Pancreas (tissue), 10 donors: ENCODE data around the gene SETDB1. TPM values are rescaled to one million over a fixed set of nuclear protein-coding genes. Genes with fewer than 3 reads are reported as not detected.

Experiments
- ATAC-seq, 4 donors: fragments of 200-7000 bp; cut with Tn5 transposase; one replicate each; pipeline versions ENCODE4 v1.8.0 to v1.9.1; 2020; ENCODE audit warnings: mild to moderate bottlenecking in 4 of 4, moderate library complexity in 4 of 4
- DNase-seq, 6 donors: peaks; one replicate each; pipeline ENCODE4 v3.0.0-alpha.2; 2020
- FAIRE-seq: peaks from 2 replicates; lab custom pipeline; 2012; peaks lifted over from hg19 to GRCh38; lab: Jason Lieb, UNC
- H3K27ac ChIP-seq, 4 donors: fragments of 200-600 bp; sonication (generic); 1 replicate in 3 of 4; 2 replicates in 1 of 4; pipeline versions ENCODE4 v1.5.0 to v1.8.0; 2020
- H3K27me3 ChIP-seq, 4 donors: fragments of 200-600 bp; one replicate each; pipeline ENCODE4 v1.8.0; 2021
- H3K36me3 ChIP-seq, 3 donors: fragments of 200-600 bp; sonication (generic) in 1 of 3; one replicate each; pipeline versions ENCODE4 v1.5.0 to v1.8.0; 2020 to 2021
- H3K4me1 ChIP-seq, 3 donors: fragments of 200-600 bp; one replicate each; pipeline ENCODE4 v1.8.0; 2021
- H3K4me3 ChIP-seq, 4 donors: fragments of 200-600 bp; sonication (generic) in 2 of 4; one replicate each; pipeline versions ENCODE4 v1.5.0 to v1.8.0; 2020 to 2021
- H3K9me3 ChIP-seq, 4 donors: fragments of 200-600 bp; one replicate each; pipeline ENCODE4 v1.8.0; 2021
- WGBS, 2 donors: extraction: QIAGEN DNeasy Blood & Tissue Kit; methylation state at CpG; one replicate each; pipeline ENCODE4 v1.1.7; 2013; 5-methylcytosine and 5-hydroxymethylcytosine counted together
- intact Hi-C, 3 donors: fragments of 100-400 bp; cut with DNase I; formaldehyde crosslinking; loops; one replicate each; pipeline versions ENCODE4 v1.11.1 to v1.14.2; 2022
- polyA plus RNA-seq, 2 donors: library from polyadenylated mRNA; stranded (reverse); fragments of 200-250 nt; gene quantifications; one replicate each; pipeline ENCODE4 v1.2.3, GENCODE V29; 2013
- total RNA-seq, 6 donors: library from RNA; stranded (reverse); fragmentation: NEBNext Ultra II Directional in 4 of 6; extraction: Animal tissue kit (Norgen Biotek cat#: 25700) in 4 of 6; gene quantifications; one replicate each; pipeline versions ENCODE4 v1.2.1 to v1.2.4, GENCODE V29; 2021 to 2023
- TF ChIP-seq, protein P1 (sequence below), 4 donors: fragments of 200-600 bp; sonication (generic) in 3 of 4; IDR thresholded peaks; one replicate each; pipeline versions ENCODE4 v1.5.0 to v1.8.0; 2021; ENCODE audit warnings: antibody characterized with exemption in 4 of 4
- donor health status: healthy with polysubstance abuse.
- donor health status: DM: no; HTN: no; CAD: no; lungs with moderate emphysema.
- donor health status: DM: no; HTN: no; CAD: no.
- donor health status: control.
- donor health status: control.
- donor health status: Bipolar disorder and iron deficiency.
- donor health status: DM: yes; HTN: yes; CAD: no.
- donor health status: DM: no; HTN: no; CAD: no.
- donor health status: DM: no; HTN: no; CAD: no.
- donor health status: DM: yes; HTN: yes; CAD: no.

Gene SETDB1
- total and polyA plus RNA-seq, 8 donors, result 15.2 to 25.5 (median 20.9) TPM

GRCh38 chr1:150972417-150972940 lies 46.3 kb downstream of the SETDB1 start:
- TF ChIP-seq, protein P1, sequence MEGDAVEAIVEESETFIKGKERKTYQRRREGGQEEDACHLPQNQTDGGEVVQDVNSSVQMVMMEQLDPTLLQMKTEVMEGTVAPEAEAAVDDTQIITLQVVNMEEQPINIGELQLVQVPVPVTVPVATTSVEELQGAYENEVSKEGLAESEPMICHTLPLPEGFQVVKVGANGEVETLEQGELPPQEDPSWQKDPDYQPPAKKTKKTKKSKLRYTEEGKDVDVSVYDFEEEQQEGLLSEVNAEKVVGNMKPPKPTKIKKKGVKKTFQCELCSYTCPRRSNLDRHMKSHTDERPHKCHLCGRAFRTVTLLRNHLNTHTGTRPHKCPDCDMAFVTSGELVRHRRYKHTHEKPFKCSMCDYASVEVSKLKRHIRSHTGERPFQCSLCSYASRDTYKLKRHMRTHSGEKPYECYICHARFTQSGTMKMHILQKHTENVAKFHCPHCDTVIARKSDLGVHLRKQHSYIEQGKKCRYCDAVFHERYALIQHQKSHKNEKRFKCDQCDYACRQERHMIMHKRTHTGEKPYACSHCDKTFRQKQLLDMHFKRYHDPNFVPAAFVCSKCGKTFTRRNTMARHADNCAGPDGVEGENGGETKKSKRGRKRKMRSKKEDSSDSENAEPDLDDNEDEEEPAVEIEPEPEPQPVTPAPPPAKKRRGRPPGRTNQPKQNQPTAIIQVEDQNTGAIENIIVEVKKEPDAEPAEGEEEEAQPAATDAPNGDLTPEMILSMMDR (IDR thresholded peaks at IDR 0.05), result no peak
- FAIRE-seq (no peak), ATAC-seq (peak in 1 of 4 donors; percentile 11), DNase-seq (peak in 3 of 6 donors; percentile 29 to 53 (median 53))
- H3K9me3 ChIP-seq, result no peaks in the 10 kb centered on the region
- H3K36me3 ChIP-seq, result peaks cover 0 to 14% (median 9%) of the 10 kb centered on the region in 3 donors
- H3K27me3 ChIP-seq, result no peaks in the 10 kb centered on the region
- intact Hi-C loops, result no loop called here
- H3K4me1 ChIP-seq, result peaks cover 16 to 43% (median 23%) of the 10 kb centered on the region in 3 donors
- 35 to 39% methylated on average over 4 of the region's 4 CpGs for WGBS, 2 donors
- peak overlapping the region in 3 of 4 donors; percentile 72 to 77 (median 74) for H3K4me3 ChIP-seq
- H3K27ac ChIP-seq, result peak overlapping the region; percentile 18 to 91 (median 58)

DNA sequence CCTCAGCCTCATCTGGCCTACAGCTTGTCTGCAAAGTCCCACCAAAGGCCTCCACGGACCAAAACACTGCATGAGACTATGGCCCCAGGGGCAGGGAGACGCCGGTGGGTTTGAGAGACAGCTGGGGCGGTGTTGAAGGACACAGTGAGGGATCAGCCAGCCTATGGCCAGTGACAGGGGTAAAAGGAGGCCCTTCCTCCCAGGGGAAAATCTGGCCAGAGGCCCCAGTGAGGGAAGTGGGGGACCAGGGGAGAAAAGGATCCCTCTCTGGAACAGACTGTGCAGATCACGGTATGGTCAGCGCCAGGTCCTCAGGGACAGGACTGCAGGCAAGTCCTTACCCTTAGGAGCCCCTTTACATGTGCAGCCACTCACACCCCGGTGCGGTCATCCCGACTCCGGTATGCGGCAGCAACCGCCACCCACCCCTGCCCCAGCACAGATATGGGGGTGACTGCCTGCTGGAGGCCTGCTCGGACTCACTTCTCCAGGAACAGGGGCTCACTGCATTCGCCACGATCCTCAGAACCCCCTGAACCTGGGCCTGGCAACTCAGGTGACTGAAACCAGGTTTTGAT lies 47.2 kb downstream of the SETDB1 start:
- intact Hi-C loops, result no loop called here
- WGBS, 2 donors, result 6 to 9% methylated on average over 15 of the region's 15 CpGs
- ATAC-seq (peak in 1 of 4 donors; percentile 1), FAIRE-seq (no peak), DNase-seq (peak; percentile 31 to 81 (median 40))
- peaks cover 0 to 5% (median 3%) of the 10 kb centered on the region in 3 donors for H3K36me3 ChIP-seq
- no peaks in the 10 kb centered on the region for H3K27me3 ChIP-seq
- TF ChIP-seq, protein P1 (IDR thresholded peaks at IDR 0.05), result no peak
- no peaks in the 10 kb centered on the region for H3K9me3 ChIP-seq
- H3K4me1 ChIP-seq, result peaks cover 16 to 46% (median 23%) of the 10 kb centered on the region in 3 donors
- peak overlapping the region; percentile 72 to 86 (median 76) for H3K4me3 ChIP-seq
- H3K27ac ChIP-seq, result peak overlapping the region; percentile 65 to 91 (median 89)

GRCh38 chr1:150973836-150974579 lies 47.8 kb downstream of the SETDB1 start:
- TF ChIP-seq, protein P1 (IDR thresholded peaks at IDR 0.05), result no peak
- no peaks in the 10 kb centered on the region for H3K36me3 ChIP-seq
- DNase-seq (peak; percentile 34 to 80 (median 54)), ATAC-seq (peak; percentile 8 to 45 (median 16)), FAIRE-seq (no peak)
- peak overlapping the region; percentile 72 to 86 (median 76) for H3K4me3 ChIP-seq
- H3K4me1 ChIP-seq, result peaks cover 16 to 47% (median 23%) of the 10 kb centered on the region in 3 donors
- 0 to 1% methylated on average over 51 to 67 of the region's 67 CpGs for WGBS, 2 donors
- H3K27me3 ChIP-seq, result no peaks in the 10 kb centered on the region
- H3K27ac ChIP-seq, result peak overlapping the region; percentile 65 to 91 (median 89)
- intact Hi-C loops, result no loop called here
- H3K9me3 ChIP-seq, result no peaks in the 10 kb centered on the region

DNA sequence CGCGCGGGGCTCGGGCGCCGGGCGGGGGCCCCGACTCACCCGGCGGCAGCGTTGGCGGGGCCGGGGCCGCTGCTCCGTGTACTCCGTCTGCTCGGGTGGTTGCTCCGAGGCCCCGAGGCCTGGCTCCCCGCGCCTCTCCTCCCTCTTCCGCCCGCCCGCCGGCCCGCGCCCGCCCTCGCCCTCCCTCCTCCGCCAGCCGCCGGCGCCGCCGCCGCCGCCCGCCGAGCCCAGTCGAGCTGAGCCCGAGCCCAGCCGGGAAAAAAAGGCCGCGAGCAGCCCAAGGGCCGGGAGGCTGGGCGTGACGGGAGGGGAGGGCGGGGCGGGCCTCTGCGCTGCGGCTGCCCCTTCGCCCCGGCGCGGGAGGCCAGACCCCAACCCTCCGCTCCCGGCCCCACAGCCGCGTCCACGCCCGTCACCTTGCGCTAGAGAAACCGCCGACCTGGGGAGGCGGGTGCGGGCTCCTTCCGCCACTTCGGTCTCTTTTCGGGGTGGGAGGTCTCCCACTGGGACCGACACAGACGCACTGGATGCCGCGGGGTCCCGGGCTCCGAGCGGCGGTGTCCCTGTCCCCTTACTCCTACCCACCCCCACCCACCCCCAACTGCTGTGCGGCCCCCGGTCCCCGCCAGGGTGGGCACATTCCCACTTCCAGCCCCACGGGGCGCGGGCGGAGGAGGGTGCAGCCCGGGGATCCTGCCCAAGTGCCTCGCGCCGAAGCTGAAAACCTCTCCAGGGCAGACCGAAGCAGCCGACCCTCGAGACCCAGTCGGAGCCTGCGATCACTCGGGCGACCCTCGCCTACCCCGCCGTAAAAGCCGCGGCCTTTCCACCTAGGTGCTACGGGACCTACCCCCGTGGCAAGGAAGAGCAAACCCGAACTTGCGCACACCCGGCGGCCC lies 48.7 kb downstream of the SETDB1 start, which contains the start of gene CERS2:
Gene CERS2, minus strand, starts transcription at position 256 of the 899 bp plus-strand sequence. CDS start 5,745 bp downstream, outside the sequence.
- DNase-seq (peak; percentile 83 to 95 (median 88)), ATAC-seq (peak; percentile 54 to 78 (median 71)), FAIRE-seq (no peak)
- intact Hi-C loops, result no loop called here
- H3K4me3 ChIP-seq, result peak within 1 kb of the TSS; percentile 72 to 86 (median 76)
- H3K36me3 ChIP-seq, result no peaks in the 10 kb centered on the region
- peaks cover 19 to 43% (median 23%) of the 10 kb centered on the region in 3 donors for H3K4me1 ChIP-seq
- TF ChIP-seq, protein P1 (IDR thresholded peaks at IDR 0.05), result no peak
- no peaks in the 10 kb centered on the region for H3K27me3 ChIP-seq
- WGBS, 2 donors, result 5 to 16% methylated on average over 45 to 106 of the region's 106 CpGs
- H3K9me3 ChIP-seq, result no peaks in the 10 kb centered on the region
- peak within 1 kb of the TSS; percentile 82 to 91 (median 89) for H3K27ac ChIP-seq
